Upper lobe of right lung (tissue), 1 donor: ENCODE measurements around the gene CIT. TPM values are rescaled to one million over a fixed set of nuclear protein-coding genes. Genes with fewer than 3 reads are reported as not detected.
A peak's percentile ranks its signal among the peaks of the same experiment; 100 is the strongest.

Source experiments
- ATAC-seq: fragments of 200-7000 bp; cut with Tn5 transposase; one replicate; pipeline ENCODE4 v1.9.1; 2020; ENCODE audit warnings: mild to moderate bottlenecking, moderate library complexity
- DNase-seq: peaks from one replicate; pipeline ENCODE4 v3.0.0-alpha.2; 2020
- H3K27ac ChIP-seq: fragments of 200-600 bp; one replicate; pipeline ENCODE4 v1.8.0; 2022
- H3K27me3 ChIP-seq: fragments of 200-600 bp; one replicate; pipeline ENCODE4 v1.8.0; 2022; ENCODE audit warnings: mild to moderate bottlenecking
- H3K36me3 ChIP-seq: fragments of 200-600 bp; one replicate; pipeline ENCODE4 v1.8.0; 2022
- H3K4me1 ChIP-seq: fragments of 200-600 bp; one replicate; pipeline ENCODE4 v1.8.0; 2022
- H3K4me3 ChIP-seq: fragments of 200-600 bp; one replicate; pipeline ENCODE4 v1.8.0; 2022; ENCODE audit warnings: mild to moderate bottlenecking
- H3K9me3 ChIP-seq: fragments of 200-600 bp; one replicate; pipeline ENCODE4 v1.8.0; 2022
- CTCF ChIP-seq: fragments of 200-600 bp; IDR thresholded peaks from one replicate; pipeline ENCODE4 v1.8.0; 2022; ENCODE audit warnings: antibody characterized with exemption
- intact Hi-C: fragments of 100-400 bp; cut with DNase I; formaldehyde crosslinking; loops from one replicate; pipeline ENCODE4 v1.11.0; 2022
- long read RNA-seq: library from polyadenylated mRNA; unstranded; transcript quantifications from one replicate; pipeline ENCODE4 v2.0.0, GENCODE V29; 2021
- total RNA-seq: library from RNA; stranded (reverse); fragmentation: NEBNext Ultra II Directional; extraction: Animal tissue kit (Norgen Biotek cat#: 25700); gene quantifications from one replicate; pipeline ENCODE4 v1.2.1, GENCODE V29; 2021
- donor health status: DM: no; HTN: yes; CAD: no; lungs with severe emphysema.

The CIT gene
- total RNA-seq: 6.8 TPM
- long read RNA-seq, partial matches to known transcripts: 3 of 11 reads
- long read RNA-seq, other reads (novel, unspliced or antisense): 8 of 11 reads

- TF ChIP-seq CTCF: no peak
- H3K4me1 ChIP-seq: peaks cover 3% of the 10 kb centered on the region
- H3K4me3 ChIP-seq: peak within 1 kb of the TSS; percentile 97
- intact Hi-C loops: no loop called here
- no peak within 1 kb of the TSS for H3K27ac ChIP-seq
- no peaks in the 10 kb centered on the region for H3K9me3 ChIP-seq
- H3K36me3 ChIP-seq: no peaks in the 10 kb centered on the region
- no peaks in the 10 kb centered on the region for H3K27me3 ChIP-seq
- peak; percentile 92 for DNase-seq
- ATAC-seq: peak; percentile 100
Measured at GRCh38 chr12:119876761-119877638, at the start of gene CIT. Gene CIT (minus strand): TSS chr12:119877320. CDS start chr12:119876168, 1,152 bp downstream.

GRCh38 chr12:119925269-119925668, 48.1 kb upstream of the CIT start:
- no peaks in the 10 kb centered on the region for H3K36me3 ChIP-seq
- no peaks in the 10 kb centered on the region for H3K27me3 ChIP-seq
- no peaks in the 10 kb centered on the region for H3K4me1 ChIP-seq
- DNase-seq (no peak), ATAC-seq (no peak)
- TF ChIP-seq CTCF: no peak
- no peaks in the 10 kb centered on the region for H3K9me3 ChIP-seq
- H3K27ac ChIP-seq: no peak overlapping the region
- no peak overlapping the region for H3K4me3 ChIP-seq
- intact Hi-C loops: no loop called here

- no peak for TF ChIP-seq CTCF
Measured at GRCh38 chr12:119920064-119920463, 42.9 kb upstream of the CIT start.

GRCh38 chr12:119915894-119916510, 38.9 kb upstream of the CIT start:
- Histone ChIP-seq H3K4me1 (no peaks in the 10 kb centered on the region), H3K27ac (no peak overlapping the region), H3K27me3 (no peaks in the 10 kb centered on the region), H3K9me3 (no peaks in the 10 kb centered on the region), H3K36me3 (no peaks in the 10 kb centered on the region), H3K4me3 (no peak overlapping the region)
- ATAC-seq: no peak
- intact Hi-C loops: no loop called here
- no peak for DNase-seq
- TF ChIP-seq CTCF: no peak

More at GRCh38 chr12:119920064-119920463, 42.9 kb upstream of the CIT start:
- Histone ChIP-seq H3K27ac (no peak overlapping the region), H3K9me3 (no peaks in the 10 kb centered on the region), H3K27me3 (no peaks in the 10 kb centered on the region), H3K4me3 (no peak overlapping the region), H3K4me1 (no peaks in the 10 kb centered on the region), H3K36me3 (no peaks in the 10 kb centered on the region)
- no peak for ATAC-seq
- intact Hi-C loops: no loop called here
- peak; percentile 23 for DNase-seq

GRCh38 chr12:119914666-119915065, 37.5 kb upstream of the CIT start:
- Histone ChIP-seq H3K4me1 (no peaks in the 10 kb centered on the region), H3K36me3 (no peaks in the 10 kb centered on the region), H3K27ac (no peak overlapping the region), H3K9me3 (no peaks in the 10 kb centered on the region), H3K27me3 (no peaks in the 10 kb centered on the region), H3K4me3 (no peak overlapping the region)
- no peak for TF ChIP-seq CTCF
- intact Hi-C loops: no loop called here
- no peak for ATAC-seq
- no peak for DNase-seq
